HG02571 (cell line): Measurements from ENCODE around the gene PDE4D.
"Not testable (repeated sequence)": the region's sequence is repeated elsewhere in the genome, so short reads cannot be mapped to it uniquely, and the experiment has no call there.

Experiments
- ATAC-seq: cut with Tn5 transposase; IDR thresholded peaks from one replicate; pipeline ENCODE4 v1.9.1; 2021; ENCODE audit warnings: mild to moderate bottlenecking, moderate library complexity; ENCODE audit not compliant: unreplicated experiment

The PDE4D gene

DNA sequence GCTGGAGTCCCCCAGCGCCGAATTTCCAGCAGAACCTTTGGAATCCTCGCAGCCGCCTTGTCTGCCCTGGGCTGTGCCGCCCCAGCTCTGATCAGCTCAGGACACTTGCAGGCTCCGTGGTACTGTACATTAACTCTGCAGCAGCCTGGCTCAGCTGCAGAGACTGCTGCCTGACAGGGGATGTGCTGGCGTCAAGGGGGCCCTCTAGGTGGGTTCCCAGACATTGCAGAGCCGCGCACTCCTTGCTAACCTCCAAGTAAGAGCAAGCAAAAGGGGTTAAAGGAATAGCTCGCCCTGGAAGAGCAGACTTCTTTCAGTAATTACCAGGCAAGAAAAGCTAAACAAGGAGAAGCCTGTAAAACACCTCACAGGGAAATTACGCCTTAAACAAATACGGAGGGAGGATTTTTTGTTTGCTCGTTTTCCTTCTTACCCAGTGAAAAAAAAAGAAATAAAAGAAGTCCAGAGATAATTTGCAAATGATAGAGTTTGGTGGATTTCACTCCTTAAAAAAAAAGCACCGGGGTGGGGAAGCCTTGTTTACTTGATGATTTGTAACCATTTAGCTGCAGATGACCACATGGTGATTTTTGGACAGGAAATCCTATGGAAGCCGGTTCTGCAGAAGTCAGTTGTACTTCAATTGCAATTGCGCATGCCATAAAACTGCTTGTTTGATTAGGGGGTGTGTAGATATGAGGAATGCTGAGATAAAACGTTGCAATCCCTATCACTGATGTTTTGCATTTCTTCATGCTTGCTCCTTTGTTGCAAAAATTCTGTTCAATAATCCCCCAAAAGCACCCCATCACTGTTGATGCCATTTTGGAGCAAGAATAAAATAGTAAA is 305.8 kb downstream of the PDE4D start:
- no peak for ATAC-seq

GRCh38 chr5:59586841-59587240 is 306.7 kb downstream of the PDE4D start:
- no peak for ATAC-seq

DNA sequence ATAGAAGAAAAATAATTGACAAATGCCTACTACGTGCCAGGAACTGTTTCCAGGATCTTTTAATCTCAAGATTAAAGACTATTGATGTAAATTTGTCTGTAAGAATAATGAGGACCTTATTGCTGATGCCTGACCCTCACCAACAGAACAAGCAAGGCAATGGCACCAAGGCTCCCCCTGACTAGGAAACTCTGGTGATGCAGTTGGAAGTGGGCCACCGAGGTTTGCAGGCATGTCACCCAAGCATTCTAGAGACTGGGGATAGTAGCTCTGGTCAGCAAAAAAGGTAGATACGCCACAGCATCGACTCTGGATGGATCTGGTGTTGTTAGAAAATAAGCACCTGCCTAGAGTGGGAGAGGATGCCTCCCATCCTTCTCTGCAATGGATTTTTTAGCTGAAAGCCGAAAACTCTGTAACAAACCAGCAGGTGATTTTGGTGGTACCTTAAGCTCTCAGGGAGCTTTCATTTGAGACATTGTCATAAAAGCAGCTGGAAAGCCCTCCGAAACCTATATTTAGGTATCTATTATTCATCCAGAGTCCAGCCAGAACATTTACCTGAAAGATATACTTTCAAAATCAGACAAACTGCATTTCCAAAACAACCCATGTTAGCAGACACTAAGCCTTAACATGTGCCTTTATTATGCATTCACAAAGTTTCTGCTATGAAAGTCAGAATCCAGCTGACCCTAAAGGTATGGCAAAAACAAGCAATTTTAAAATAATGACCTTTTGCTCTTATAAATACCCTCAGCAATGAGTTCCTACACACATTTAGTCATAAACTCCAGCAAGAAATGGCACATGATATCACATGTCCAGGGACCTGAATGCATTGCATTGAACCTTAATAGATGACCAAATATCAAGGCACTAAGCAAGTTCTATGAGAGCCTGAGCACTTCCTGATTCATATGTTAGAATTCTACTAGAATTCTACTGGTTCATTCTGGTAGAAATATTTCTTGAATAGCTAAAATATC is 308.4 kb downstream of the PDE4D start:
- ATAC-seq: no peak

DNA sequence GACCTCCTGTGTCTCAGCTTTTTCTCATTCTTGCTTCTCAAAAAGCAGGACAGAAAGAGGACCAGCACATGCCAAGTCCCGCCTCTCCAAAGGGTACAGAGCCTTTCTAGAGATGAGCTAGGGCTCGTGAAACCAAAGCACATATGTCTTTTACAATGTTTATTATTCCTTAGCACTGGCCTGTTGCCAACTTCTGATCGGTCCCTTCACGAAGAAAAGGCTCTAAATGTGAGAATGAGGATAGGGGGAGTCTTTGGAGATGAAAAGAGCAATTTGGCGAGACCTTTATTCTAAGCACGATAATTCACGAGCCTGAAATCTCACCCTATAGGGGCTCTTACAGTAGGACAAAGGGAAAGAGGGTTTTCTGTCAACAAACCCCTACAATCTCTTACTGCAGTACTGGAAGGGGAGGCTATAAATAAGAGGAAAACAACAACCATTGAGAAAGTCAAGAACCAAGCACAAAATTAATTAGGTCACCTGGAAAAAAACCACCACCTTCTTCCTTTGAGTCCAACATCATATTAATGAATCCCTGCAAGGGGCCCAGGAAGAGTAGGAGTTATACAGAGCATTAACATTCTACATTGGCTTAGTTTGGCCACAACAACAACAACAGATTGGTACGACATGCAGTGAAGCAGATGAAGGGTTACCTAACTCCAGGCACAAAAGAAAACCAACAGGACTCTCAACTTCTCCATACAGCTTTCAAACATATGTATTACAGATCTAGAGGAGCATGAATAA is 309.5 kb downstream of the PDE4D start:
- no peak for ATAC-seq

DNA sequence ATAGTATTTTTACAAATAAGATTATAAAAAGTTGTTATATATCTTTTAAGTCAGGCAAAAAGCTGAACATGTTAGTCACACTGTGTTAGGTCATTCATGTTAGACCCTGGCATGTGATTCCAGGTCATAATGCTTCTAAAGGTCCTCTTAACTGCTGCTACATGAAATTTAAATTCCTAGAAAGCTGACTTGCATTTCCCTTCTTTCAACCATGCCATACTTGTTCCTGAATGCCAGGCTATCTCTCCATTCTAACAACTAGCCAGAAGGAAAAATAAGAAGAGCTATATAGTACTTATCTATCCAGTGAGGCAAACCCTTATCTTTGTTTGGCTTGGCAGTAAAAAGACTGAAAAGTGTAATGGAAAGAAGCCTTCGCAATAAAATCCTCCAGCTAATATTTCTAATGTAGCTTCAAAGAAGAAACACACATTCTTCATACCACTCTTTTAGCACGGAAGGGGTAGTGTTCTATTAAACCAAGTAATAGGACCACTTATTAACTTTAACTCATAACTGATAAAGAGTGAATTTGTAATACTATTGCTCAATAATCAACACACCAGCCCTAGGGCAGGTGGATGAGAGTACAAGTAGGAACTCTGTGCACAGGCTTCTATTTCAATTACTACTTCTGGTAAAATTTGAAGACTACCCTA is 310.2 kb downstream of the PDE4D start:
- no peak for ATAC-seq

DNA sequence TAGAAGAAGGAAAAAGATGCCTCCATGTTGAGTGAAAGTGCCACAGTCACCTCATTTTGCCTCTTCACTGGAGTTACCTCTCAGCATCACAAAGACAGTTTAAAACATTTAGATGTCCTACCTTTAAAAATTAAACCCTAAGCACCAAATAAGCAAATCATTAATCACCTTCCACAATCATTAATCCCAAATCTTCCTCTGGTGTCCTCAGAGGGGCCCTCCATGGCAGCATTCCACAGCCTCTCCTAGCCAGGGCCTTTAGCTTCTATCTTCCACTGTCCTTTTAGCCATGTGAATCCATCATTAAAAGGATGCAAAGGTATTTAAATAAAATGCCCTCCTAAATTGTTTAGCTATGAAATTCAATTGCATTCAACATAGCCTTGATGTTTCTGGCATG is 310.8 kb downstream of the PDE4D start:
- no peak for ATAC-seq

- ATAC-seq: no peak
Measured at GRCh38 chr5:59579824-59580167, 313.7 kb downstream of the PDE4D start.

GRCh38 chr5:59579101-59579823 is 314.3 kb downstream of the PDE4D start:
- ATAC-seq: no peak

- no peak for ATAC-seq
Measured at GRCh38 chr5:59577485-59577884, 316.0 kb downstream of the PDE4D start.

GRCh38 chr5:59575648-59576445 is 317.7 kb downstream of the PDE4D start:
- ATAC-seq: no peak

DNA sequence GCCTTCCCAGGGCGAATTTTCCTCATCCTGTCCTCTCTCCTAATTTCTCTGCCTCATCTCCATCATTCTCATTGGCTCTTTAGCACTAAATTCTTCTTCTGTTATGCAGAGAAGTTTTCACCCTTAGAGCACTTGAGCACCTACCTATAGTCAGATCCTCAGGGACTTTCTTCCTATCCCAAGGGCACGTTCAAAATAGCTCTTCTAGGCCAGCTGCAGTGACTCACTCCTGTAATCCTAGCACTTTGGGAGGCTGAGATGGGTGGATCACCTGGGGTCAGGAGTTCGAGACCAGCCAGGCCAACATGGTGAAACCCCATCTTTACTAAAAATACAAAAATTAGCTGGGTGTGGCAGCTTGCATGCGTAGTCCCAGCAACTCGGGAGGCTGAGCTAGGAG is 320.0 kb downstream of the PDE4D start:
- not testable (repeated sequence) for ATAC-seq

DNA sequence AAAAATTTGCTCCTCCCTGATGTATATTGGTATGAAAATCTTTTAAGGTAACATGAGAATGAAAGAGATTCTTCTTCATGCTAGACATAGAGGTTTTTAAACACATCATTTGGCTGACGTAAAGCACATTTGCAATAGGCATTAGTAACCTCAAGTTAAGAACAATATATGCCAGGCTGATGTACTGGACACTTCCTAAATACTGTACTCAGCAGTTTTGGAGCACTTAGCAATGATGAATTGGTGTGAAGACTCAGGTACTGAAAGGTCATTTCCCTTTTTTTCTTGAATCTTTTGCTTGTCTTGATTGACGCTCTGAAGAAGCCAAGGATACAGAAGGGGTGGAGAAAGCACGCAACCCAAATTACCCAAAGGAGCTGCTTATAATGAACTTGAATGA is 322.5 kb downstream of the PDE4D start:
- no peak for ATAC-seq

DNA sequence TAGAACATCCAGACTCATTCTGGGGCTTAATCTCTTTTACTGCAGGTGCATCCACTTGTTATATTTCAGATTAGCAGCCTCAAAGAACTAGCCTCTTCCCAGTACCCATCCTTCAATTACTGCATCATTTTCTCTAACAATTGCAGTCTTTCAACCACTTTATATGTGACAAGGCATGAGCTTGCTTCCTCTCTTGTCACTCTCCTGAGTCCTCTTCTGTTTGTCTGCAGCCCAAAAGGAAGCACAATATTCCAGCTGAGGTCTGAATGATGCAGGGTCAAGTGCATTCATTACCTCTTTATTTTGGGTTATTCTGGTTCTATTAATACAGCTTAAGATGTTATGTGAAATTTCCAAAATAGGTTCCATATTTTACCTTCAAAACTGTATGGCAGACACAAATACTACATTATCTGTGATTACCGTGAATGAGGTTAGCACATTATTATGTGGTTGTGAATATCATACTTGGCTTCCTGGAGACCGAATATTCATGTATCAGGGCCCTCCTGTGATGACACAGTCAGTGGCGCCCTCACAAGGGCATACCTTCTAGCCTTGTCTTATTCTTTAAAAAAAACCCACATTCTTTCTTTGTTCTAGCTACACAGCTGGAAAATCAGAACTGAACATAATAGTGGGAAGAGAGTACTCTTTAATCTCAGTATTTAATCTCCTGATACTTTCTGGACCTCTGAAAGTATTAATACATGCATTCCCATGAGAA is 323.8 kb downstream of the PDE4D start:
- ATAC-seq: no peak

GRCh38 chr5:59569158-59569557 is 324.4 kb downstream of the PDE4D start:
- no peak for ATAC-seq

DNA sequence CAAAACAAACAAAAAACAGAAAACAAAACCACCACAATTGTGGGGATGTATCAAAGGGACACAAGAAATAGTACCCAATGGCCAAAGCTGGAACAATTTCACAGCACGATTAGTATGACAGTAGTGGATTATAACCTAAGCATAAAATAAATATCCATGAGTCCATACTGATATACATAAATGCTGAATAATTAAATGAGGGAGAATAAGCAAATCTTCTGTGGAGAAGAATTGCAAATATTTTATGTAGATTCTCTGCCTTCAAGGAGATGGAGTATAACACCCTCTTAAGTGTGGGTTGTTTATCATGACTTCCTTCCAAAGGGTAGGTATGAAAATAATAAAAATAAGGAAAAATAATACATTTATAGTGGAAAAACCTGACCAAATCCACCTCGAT is 325.4 kb downstream of the PDE4D start:
- no peak for ATAC-seq

DNA sequence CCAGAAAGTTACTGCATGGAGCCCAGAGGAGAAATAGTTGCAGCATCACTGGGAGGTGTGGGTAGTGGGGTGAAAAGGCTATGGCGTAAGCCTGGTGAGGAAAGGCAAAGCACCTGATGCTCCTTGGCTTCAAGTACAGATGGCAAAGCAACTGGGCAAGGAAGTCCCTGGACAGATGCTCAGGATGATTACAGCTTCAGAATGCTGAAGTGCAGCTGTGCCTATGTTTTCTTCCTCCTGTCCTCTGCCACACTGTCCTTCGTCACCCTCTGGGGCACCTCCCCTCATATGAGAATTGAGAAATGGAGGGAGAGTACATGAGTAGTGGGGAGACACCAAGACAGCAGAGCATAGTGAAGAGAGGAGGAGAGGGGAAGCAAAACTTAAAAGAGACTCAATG is 328.0 kb downstream of the PDE4D start:
- ATAC-seq: no peak

DNA sequence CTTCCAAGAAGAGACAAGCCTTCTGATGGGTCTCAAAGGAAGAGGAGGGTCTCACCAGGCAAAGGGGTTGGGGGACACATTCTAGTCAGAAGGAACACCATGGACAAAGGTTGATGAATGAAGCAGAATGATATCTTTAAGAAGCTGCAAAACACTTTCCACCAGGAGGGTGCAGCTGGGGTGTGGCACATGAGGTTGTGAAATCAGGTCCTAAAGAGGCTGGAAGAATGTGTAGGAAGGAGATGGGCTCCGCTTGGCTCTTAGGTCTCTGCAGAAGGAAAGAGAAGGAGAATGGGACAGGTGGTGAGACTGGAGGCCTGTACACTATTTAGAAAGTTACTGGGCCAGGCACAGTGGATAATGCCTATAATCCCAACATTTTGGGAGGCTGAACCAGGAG is 328.6 kb downstream of the PDE4D start:
- ATAC-seq: no peak

- ATAC-seq: peak; percentile 89
Measured at GRCh38 chr5:59562756-59563389, 330.7 kb downstream of the PDE4D start.
